Amniotic stem cell (primary cell): ENCODE results near the gene PLEKHG4B.

Experiments used
- DNase-seq: peaks from one replicate; lab custom pipeline; 2025; lab: John Stamatoyannopoulos, UW

PLEKHG4B gene

DNA sequence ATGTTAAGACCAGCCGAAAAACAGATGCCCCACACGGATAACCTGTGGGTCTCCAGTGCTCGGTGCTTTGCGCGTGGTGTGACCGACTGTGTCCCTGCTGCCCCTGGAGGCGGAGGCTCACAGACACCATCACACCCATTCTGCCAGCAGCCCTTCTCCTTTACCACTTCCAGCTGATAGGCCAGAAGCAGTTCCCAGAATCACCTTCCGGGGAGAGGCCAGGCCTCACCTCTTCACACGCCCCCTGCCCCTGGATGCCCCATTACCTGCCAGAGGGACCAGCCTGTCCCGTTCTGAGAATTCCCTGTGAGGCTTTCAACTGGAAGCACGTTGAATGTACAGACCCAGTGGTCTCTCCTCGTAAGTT is 77.7 kb downstream of the PLEKHG4B start:
- DNase-seq, result no peak

DNA sequence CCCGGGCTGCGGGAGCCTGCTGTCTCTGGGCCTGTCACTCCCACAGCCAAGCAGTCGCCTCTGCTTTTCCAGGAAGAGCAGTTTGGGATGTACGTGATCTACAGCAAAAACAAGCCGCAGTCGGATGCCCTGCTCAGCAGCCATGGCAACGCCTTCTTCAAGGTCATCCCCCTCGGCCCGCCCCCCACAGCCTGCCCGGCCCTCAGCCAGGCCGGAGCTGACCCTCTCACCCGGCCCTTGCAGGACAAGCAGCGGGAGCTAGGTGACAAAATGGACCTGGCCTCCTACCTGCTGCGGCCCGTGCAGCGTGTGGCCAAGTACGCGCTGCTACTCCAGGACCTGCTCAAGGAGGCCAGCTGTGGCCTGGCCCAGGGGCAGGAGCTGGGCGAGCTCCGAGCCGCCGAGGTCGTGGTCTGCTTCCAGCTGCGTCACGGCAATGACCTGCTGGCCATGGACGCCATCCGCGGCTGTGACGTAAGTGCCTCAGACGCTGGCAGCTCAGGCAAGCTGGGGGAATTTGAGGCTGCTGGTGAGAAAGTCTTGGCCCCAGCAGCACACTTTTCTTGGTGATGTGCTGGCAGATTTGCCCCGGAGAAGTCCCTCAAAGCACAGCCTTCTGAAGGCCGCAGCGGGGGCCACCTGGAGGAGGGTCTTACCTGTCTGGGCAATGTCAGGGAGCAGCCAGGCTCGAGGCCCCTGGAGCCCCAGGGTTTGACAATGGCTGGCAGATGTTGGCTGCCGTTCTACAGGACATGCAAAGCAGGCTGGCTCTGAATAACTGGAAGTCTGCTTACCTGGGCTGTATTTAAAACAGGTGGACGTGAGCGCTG is 79.2 kb downstream of the PLEKHG4B start:
- DNase-seq, result no peak

DNA sequence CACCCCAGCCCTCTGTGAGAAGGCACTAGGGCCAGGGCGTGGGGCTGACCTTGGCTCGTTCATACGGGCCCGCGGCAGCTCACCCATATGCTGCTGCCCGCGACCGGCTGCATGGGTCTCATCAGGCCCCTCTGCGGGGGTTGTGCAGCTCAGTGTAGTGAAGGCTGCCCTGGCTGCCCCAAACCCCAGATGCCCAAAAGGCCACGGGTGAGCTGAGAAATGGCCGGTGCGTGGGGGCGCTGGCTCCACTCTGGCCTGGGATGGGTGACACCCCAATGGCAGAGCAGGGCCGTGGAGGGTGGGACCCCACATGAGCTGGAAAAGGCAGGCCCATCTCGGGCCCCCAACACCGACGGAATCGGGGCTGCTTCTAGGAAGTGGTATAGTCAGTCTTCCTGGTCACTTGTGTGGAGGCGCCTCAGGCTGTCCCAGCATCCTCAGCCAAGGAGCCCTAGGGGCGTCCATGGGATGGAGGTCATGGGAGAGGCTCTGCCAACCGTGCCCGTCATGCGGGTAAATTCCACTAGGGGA is 79.9 kb downstream of the PLEKHG4B start:
- DNase-seq, result no peak

DNA sequence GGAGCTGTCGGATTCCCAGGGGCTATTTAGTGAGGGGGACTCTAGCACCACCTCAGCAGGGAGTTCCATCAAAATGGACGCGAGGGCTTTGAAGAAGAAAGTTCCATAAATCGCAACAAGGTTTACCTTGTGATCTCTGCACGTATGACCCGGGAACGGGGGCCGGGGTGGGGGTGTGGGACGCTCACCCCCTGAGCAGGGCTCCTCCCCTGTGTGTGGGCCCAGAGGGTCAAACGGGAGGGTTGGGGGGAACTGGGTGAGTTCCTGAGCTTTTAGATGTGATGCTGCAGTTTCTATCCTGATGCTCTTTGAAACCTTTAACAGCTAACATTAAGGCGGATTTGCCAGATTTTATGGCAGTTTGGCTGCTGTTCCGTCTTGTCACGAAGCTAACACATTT is 80.5 kb downstream of the PLEKHG4B start:
- DNase-seq, result no peak

DNA sequence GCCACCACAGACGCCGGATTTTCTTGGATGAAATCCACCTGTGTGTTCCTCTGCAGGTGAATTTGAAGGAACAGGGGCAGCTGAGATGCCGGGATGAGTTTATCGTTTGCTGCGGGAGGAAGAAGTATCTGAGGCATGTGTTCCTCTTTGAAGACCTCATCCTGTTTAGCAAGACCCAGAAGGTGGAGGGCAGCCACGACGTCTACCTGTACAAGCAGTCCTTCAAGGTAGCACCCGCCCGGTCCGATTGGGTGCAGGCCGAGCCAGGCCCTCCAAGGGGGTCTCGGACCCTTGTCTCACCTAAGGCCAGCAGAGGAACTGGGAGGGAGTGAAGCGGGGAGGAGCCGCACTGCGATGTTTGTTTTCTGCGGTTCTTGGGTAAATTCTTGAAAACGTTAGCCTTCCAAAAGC is 80.9 kb downstream of the PLEKHG4B start:
- no peak for DNase-seq

DNA sequence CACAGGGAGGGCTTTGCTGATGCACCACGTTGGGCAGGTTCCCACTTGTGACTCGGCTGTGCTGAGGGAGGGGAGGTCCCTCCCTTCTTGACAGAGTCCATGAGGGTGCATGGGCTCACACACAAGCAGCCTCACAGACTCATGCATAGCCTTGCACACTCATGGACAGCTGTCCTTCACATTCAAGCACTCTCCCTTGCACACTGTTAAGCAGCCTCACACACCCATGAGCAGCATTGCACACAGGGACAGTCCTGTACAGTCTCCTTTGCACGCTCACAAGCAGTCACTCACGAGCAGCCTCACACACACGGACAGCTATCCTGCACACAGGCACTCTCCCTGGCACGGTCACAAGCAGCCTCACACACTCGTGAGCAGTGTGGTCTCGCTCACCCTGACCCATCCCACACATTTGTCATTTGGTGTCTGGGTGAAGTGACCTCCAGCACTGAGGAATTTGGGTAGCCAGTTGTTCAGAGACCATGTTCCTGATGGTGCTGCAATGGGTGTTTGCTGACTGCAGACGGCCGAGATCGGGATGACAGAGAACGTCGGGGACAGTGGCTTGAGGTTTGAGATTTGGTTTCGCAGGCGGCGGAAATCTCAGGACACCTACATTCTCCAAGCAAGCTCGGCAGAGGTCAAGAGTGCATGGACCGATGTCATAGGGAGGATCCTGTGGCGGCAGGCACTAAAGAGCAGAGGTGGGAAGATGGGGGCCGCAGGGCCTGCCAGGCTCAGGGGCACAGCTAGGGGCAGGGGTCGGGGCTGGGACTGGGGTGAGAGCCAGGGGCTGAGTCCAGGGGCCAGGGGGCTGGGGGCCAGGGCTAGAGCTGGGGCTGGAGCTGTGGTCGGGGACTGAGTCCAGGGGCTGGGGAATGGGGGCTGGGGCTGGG is 81.7 kb downstream of the PLEKHG4B start:
- DNase-seq, result no peak

DNA sequence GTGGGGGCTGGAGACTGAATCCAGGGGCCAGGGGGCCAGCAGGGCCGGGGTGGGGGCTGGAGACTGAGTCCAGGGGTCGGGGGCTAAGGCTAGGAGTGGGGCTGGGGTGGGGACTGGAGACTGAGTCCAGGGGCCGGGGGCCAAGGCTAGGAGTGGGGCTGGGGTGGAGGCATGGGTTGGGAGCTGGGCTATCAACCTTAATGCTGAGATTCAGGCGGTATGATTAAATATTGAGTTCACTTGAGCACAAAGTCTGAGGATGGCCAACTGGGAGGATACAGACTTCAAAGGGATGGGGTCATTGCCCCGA is 82.3 kb downstream of the PLEKHG4B start:
- DNase-seq, result no peak

DNA sequence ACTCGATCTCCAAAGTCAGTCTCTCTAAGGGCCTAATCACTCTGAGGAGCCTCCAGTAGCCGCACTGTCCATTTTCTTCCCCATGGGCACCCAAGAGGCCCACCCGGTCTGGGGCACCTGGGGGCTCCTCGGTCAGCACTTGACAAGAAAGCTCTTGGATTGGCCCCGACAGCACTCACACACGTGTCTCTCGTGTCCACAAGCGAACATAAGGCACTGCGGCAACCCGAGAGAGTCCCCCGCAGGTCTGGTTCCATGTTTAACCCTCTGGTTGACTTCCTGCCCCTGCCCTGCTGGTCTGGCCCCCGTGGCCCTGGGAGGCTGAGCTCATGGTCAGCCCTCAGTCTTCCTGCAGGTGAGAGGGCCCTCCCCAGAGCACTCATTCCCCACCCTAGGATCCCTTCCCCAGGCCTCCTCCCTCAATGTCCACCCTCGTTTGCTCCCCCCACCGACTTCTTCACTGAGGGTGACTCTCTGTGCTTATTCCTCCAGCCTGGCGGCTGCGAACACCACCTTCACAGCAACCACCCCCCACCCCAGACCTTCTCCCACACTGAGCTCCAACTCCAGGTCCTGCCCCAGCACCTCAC is 83.0 kb downstream of the PLEKHG4B start:
- no peak for DNase-seq

DNA sequence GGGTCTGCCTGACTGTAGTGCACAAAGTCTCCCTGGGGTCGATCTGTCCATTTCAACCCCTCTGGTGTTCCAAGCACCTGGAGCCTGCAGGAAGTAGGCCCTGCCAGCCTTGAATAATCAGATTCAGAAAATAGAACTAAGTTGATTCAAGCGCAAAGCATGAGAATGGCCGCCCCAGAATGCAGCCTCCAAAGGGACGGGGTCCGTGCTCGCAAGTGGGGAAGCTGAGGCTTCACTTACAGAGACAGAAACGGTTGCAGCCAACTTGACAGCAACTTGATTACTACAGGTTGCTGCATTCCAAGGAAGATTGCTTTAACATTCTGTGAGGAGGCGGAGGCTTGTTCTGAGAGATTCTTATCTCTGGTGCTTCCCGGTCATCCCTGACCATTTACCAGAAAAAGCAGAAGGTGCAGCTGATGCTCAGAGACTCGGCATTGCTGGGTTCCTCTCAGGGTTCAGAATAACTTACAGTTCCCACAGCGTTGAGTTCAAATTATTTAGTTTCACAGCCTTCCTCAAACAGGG is 84.4 kb downstream of the PLEKHG4B start:
- no peak for DNase-seq

DNA sequence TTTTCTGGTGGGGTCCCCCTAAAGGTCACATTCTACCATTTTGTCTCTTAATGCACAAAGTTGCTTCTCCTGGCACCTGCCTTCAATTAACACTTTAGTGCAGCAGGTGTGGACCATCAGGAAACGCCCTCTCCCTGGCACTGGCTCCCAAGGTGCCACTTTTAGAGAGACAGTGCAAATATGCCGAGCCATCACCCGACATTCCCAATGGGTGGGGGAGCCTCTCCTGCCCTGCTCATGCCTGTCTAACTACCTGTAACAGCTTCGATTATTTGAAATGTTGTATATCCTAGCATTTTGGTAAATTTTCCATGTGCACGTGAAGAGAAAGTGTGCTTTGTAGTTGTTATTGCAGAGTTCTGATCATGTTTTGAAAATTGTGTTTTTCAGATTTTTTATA is 86.1 kb downstream of the PLEKHG4B start:
- DNase-seq, result no peak

DNA sequence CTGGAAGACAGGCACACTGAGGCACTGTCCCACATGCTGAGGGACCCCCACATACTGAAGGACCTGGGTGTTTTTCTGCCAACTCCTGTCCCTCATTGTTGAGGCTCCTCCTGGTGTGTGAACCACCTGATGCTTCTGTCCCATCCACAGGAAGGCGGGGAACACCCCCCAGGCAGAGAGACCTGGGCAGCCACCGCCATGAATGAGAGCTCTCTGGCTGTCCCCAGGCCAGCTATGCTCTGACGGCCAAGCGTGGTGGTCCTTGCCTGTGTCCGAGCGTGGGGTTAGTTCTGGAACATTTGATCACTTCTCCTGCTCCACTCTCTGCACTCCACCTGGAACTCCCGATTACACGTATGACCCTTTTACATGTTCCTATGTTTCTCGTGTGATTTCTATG is 87.4 kb downstream of the PLEKHG4B start:
- no peak for DNase-seq

DNA sequence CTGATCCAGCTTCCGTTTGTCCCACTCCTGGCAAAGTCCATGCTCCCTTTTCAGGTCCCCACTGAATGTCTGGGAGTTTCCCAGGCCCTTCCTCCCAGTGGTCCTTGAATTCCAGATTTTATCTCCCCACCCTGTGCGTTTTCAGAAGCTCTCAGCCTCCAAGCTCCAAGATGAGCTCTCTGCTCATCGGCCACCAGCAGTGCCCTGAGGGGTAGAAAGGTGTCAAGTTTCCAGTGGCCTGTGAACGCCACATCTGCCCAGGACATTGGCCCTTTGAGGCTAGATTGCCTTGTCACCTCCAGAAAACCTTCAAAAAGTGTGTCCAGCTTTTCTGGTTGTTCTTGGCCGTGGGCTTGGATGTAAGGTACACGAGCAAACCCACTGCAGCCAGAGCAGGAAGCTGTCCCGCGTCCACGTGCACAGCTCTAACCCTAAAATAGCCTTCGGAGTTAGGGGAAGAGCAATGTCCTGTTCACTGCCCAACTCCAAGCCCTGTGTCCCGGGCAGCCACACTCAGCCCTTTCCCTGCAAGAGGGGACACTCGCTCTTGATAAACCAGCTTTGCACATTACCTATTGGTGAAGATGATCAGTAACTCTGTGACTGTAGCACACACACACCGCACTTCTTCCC is 88.4 kb downstream of the PLEKHG4B start:
- DNase-seq, result no peak

DNA sequence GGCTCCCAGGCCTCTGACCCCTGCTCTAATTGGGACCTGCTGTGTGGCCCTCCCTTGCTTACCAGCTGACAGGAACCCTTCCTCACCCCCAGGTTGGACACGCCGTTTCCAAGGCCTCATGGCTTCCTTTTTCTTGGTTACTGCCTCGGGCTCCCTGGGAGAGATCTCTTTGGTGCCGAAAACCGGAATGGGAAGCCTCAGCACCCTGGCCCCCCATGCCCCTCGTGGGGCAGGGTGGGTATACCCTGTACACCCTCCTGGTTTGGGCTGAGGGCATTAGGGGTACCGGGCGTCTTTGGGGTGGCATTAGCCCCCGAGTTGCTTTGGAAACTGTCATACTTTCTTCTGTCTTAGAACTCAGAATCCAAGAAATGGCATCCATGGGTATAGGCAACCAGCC is 89.2 kb downstream of the PLEKHG4B start:
- DNase-seq, result no peak

DNA sequence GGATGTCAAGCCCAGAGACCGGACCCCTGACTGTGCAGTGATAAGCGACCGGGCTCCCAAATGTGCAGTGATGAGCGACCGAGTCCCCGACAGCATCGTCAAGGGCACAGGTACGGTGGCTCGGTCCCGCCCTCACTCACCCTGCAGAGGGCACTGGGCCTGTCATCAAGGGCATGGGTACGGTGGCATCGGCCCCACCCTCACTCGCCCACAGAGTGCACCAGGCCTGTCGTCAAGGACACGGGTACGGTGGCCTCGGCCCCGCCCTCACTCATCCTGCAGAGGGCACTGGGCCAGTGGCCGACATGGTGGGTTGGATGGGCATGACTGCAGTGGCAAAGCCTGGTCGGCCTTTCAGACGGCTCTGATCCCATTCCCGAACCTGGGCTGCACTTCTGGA is 89.6 kb downstream of the PLEKHG4B start:
- no peak for DNase-seq

DNA sequence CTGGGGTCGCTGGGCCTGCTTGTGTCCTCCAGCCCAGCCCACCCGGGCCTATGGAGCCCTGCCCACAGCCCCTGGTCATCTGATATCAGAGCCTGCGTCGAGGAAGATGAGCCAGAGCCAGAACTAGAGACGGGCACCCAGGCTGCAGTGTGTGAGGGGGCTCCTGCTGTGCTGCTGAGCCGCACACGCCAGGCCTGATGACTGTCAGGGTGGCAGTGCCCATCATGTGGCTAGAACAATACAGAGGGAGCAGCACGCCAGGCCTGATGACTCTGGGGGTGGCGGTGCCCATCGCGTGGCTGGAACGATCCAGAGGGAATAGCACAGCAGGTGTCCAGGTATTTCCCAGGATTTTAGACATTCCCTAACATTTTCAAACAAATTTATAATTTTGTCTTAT is 90.2 kb downstream of the PLEKHG4B start:
- no peak for DNase-seq

DNA sequence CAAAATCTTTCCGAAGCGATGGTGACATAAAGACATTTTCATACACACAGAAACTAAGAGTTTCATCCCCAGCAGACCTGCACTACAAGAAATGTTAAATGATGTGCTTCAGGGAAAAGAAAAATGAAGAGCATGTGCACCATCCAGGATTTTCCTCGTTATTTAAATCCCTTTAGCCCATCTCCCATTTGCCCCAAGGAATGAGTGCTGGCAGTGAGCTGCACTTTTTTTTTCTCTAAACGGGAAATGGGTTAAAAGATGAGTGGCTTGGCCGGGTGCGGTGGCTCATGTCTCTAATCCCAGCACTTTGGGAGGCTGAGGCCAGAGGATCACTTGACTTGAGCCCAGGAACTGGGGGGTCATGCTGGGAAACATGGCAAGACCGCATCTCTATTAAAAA is 92.5 kb downstream of the PLEKHG4B start:
- DNase-seq, result no peak

DNA sequence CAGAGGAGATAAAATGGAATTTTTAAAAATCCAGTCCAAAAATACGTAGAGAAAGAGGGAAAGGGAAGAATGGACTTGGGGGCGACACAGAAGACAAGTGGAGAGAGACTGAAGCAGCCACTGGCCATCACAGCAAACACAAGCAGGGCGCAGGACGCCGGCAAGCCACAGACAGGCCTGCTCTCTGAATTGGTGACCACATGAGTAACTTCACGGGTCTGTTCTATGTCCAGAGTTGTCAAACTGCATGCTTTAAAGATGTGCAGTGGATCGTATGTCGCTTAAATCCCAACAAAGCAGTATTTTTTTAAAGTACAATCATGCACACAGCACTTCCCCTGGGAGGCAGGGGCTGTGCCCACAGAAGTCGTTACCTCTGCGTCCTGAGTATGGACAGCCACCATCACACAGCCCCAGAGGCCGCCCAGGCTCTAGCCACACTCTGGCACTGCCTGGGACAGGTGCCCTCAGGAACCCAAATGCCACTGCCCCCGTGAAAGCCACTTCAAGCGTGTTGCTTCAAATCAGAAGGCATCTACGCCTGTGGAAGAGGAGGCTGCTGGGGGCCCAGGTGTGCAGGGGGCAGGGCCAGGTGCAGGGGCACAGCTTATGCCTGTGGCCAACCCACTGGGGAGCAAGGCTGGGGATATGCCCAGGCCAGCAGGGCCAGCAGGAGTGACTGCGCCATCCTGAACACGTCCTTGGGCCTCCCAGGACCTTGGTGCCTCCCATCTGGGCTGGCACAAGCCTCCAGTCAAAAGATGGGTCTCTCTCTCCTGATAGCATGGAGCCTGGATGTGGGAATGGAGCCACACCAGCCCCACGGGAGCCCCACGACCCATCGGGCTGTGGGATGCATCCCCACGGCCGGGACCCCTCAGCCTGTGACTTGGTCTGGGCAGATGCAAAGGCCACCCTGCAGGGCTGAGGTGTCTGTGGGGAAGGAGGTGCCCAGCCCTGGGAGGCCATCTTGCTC is 93.4 kb downstream of the PLEKHG4B start:
- DNase-seq, result no peak

DNA sequence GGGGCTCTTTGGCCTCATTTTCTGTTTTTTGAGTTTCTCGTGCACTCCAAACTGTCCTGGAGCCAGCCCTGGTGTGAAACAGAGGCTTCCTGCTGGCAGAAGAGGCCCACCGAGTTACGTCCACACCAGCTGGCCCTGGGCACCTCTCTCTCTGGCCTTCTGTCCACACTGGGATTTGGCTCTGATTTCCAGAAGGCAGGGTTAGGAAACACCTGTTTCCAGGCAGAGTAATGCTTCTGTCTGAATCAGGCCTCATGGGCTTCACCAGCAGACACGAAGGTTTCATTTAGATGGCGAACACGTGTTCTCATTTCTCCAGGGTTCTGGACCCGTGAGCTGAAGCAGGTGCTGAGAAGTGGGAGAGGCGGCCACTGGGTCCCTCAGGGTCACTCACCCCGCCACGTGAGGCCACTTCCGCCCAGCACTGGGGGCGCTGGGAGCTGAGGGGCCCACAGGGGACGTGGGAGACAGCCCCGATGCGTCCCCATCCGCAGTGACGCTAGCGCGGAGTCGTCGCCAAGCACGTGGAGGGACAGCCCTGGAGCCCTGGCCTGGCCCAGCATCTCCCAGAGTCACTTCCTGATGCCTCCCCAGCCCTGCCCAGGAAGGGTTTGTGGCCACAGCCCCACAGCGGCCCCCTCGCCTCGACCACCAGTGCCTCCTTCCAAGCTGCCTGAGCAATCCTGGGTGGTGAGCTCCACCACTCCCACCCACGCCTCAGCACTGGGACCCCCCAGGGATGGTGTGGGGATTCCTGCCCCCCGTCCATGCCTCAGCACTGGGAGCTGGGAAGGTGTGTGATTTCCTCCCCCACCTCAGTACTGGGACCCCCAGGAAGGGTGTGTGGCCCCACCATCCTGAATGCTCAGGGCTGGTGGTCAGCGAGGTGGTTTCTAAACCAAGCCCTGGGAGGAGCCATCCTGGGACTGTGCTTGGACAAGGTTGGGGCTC is 94.4 kb downstream of the PLEKHG4B start:
- DNase-seq, result no peak

DNA sequence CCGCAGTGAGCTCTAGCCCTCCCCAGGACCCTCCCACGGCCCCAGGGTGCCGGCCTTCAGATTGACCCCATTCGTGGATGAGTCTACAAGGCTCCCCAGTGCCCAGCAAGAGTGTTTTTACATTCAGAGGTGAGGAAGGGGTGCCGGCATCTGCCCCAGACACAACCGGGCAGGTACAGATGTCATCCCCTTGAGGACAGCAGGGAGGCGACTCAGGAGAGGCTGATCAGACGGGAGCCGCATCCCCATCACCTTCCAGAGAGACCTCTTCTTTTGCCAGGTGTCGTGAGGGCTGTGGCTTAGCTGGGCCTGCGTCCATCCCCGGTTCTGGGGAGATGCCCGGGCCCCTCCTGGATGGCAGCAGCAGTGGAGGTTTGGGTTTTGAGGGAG is 95.1 kb downstream of the PLEKHG4B start:
- DNase-seq, result no peak
